H1 (cell line): ENCODE results near the gene DEAF1. TPM values are rescaled to one million over a fixed set of nuclear protein-coding genes. Genes with fewer than 3 reads are reported as not detected.

Experiments used
- CTCF ChIA-PET: fragments of 300-600 bp; sonication (Branson Sonifier 250); formaldehyde crosslinking; loops from one replicate; lab custom pipeline; 2021; ENCODE audit not compliant: partially characterized antibody; lab: Charles Lee
- POLR2A ChIA-PET: fragments of 300-600 bp; sonication (Branson Sonifier 250); formaldehyde crosslinking; loops from one replicate; lab custom pipeline; 2021; ENCODE audit warnings: inconsistent platforms; ENCODE audit not compliant: partially characterized antibody; lab: Charles Lee
- DNase-seq, 2 experiments: peaks; one replicate each; pipeline versions ENCODE4 v3.0.0 to v3.0.0-alpha.2; 2010 to 2022; ENCODE audit warnings: low spot score in 2 of 2, low read depth in 1 of 2, mixed read lengths in 1 of 2
- FAIRE-seq: peaks from 2 replicates; lab custom pipeline; 2011; peaks lifted over from hg19 to GRCh38; lab: Jason Lieb, UNC
- H2AFZ ChIP-seq: 2 replicates; pipeline ENCODE4 v1.8.1; 2012; ENCODE audit warnings: low read length, inconsistent platforms
- H2AK5ac ChIP-seq: 2 replicates; pipeline ENCODE4 v1.6.1; 2013; ENCODE audit warnings: low read depth, low read length
- H2BK120ac ChIP-seq: replicated peaks from 2 replicates; pipeline ENCODE3; 2013; ENCODE audit warnings: low read depth, low read length, inconsistent platforms
- H2BK12ac ChIP-seq: 2 replicates; pipeline ENCODE4 v1.6.1; 2013; ENCODE audit warnings: low read depth, low read length
- H2BK15ac ChIP-seq: 2 replicates; pipeline ENCODE4 v1.6.1; 2013; ENCODE audit warnings: low read length
- H2BK20ac ChIP-seq: 2 replicates; pipeline ENCODE4 v1.6.1; 2013; ENCODE audit warnings: low read length
- H2BK5ac ChIP-seq: 2 replicates; pipeline ENCODE4 v1.6.1; 2013; ENCODE audit warnings: low read depth, low read length
- H3K14ac ChIP-seq: 2 replicates; pipeline ENCODE4 v1.6.1; 2013; ENCODE audit warnings: inconsistent platforms; ENCODE audit not compliant: insufficient read length
- H3K18ac ChIP-seq: 2 replicates; pipeline ENCODE4 v1.6.1; 2013; ENCODE audit warnings: low read length; ENCODE audit errors: extremely low read depth
- H3K23ac ChIP-seq: 2 replicates; pipeline ENCODE4 v1.6.1; 2013; ENCODE audit warnings: inconsistent platforms; ENCODE audit not compliant: insufficient read length
- H3K23me2 ChIP-seq: 2 replicates; pipeline ENCODE4 v1.6.1; 2013; ENCODE audit warnings: low read depth, low read length
- H3K27ac ChIP-seq: 2 replicates; pipeline ENCODE4 v1.6.1; 2011; ENCODE audit warnings: low read depth, low read length, inconsistent platforms
- H3K27me3 ChIP-seq, 4 experiments: replicated peaks in 1 of 4; 1 replicate in 1 of 4; 2 replicates in 3 of 4; pipeline versions ENCODE4 v1.6.1 to v1.8.1; 2011 to 2013; ENCODE audit warnings: low read length in 3 of 4, mild to moderate bottlenecking in 3 of 4, inconsistent platforms in 2 of 4, mixed read lengths in 2 of 4, moderate library complexity in 1 of 4; ENCODE audit not compliant: control insufficient read depth in 3 of 4, insufficient read depth in 3 of 4; ENCODE audit errors: extremely low read depth in 1 of 4
- H3K36me3 ChIP-seq, 4 experiments: 2 replicates each; pipeline versions ENCODE4 v1.6.1 to v1.8.1; 2011 to 2013; ENCODE audit warnings: mild to moderate bottlenecking in 4 of 4, low read length in 3 of 4, moderate library complexity in 2 of 4, control low read depth in 1 of 4, inconsistent platforms in 1 of 4; ENCODE audit not compliant: insufficient read depth in 4 of 4, control insufficient read depth in 2 of 4
- H3K4ac ChIP-seq: replicated peaks from 2 replicates; pipeline ENCODE3; 2013; ENCODE audit warnings: low read length, low read depth, mixed read lengths, inconsistent platforms; ENCODE audit not compliant: insufficient read length
- H3K4me1 ChIP-seq, 4 experiments: replicated peaks in 1 of 4; 1 replicate in 1 of 4; 2 replicates in 3 of 4; pipeline versions ENCODE4 v1.6.1 to v1.8.1; 2011 to 2013; ENCODE audit warnings: low read length in 3 of 4, inconsistent platforms in 2 of 4, mixed read lengths in 1 of 4; ENCODE audit not compliant: insufficient read depth in 4 of 4, control insufficient read depth in 3 of 4
- H3K4me2 ChIP-seq, 2 experiments: 2 replicates each; pipeline versions ENCODE4 v1.6.1 to v1.8.1; 2011 to 2013; ENCODE audit warnings: low read depth in 2 of 2, low read length in 2 of 2, control low read depth in 1 of 2, inconsistent platforms in 1 of 2, mild to moderate bottlenecking in 1 of 2; ENCODE audit not compliant: insufficient read depth in 1 of 2
- H3K4me3 ChIP-seq, 4 experiments: fragments of 200-600, 300-600 bp in 1 of 4; sonication (generic), shearing (Covaris generic), sonication (Bioruptor Twin) in 1 of 4; 2 replicates each; pipeline versions ENCODE4 v1.5.1 to v1.8.1; 2011 to 2016; ENCODE audit warnings: low read length in 4 of 4, low read depth in 3 of 4, control low read depth in 2 of 4, inconsistent platforms in 2 of 4, mild to moderate bottlenecking in 2 of 4, mixed read lengths in 1 of 4, moderate library complexity in 1 of 4; ENCODE audit not compliant: insufficient read depth in 2 of 4; ENCODE audit errors: extremely low read depth in 1 of 4
- H3K56ac ChIP-seq: replicated peaks from 2 replicates; pipeline ENCODE3; 2013; ENCODE audit warnings: low read depth, mild to moderate bottlenecking, mixed read lengths, low read length, inconsistent platforms; ENCODE audit not compliant: insufficient read length
- H3K79me1 ChIP-seq: 2 replicates; pipeline ENCODE4 v1.6.1; 2013; ENCODE audit warnings: low read depth, low read length, control low read depth
- H3K79me2 ChIP-seq, 2 experiments: 2 replicates each; pipeline versions ENCODE4 v1.6.1 to v1.8.1; 2012 to 2013; ENCODE audit warnings: low read length in 2 of 2, mild to moderate bottlenecking in 2 of 2, inconsistent platforms in 1 of 2; ENCODE audit not compliant: insufficient read depth in 2 of 2, control insufficient read depth in 1 of 2
- H3K9ac ChIP-seq, 4 experiments: replicated peaks in 1 of 4; 1 replicate in 1 of 4; 2 replicates in 3 of 4; pipeline versions ENCODE4 v1.6.1 to v1.8.1; 2011 to 2013; ENCODE audit warnings: low read depth in 3 of 4, low read length in 3 of 4, control low read depth in 2 of 4, mild to moderate bottlenecking in 2 of 4, moderate library complexity in 2 of 4, inconsistent platforms in 1 of 4; ENCODE audit errors: extremely low read depth in 1 of 4
- H3K9me3 ChIP-seq, 2 experiments: 2 replicates each; pipeline versions ENCODE4 v1.6.1 to v1.8.1; 2012 to 2013; ENCODE audit warnings: mild to moderate bottlenecking in 2 of 2, moderate library complexity in 2 of 2, control low read depth in 1 of 2, inconsistent platforms in 1 of 2, low read depth in 1 of 2, low read length in 1 of 2, mixed read lengths in 1 of 2; ENCODE audit not compliant: insufficient read depth in 2 of 2
- H4K20me1 ChIP-seq, 2 experiments: replicated peaks in 1 of 2; 2 replicates each; pipeline versions ENCODE3 to v1.8.1; 2011 to 2013; ENCODE audit warnings: inconsistent platforms in 2 of 2, low read length in 2 of 2, mild to moderate bottlenecking in 1 of 2; ENCODE audit not compliant: insufficient read depth in 2 of 2, control insufficient read depth in 1 of 2
- H4K5ac ChIP-seq: 2 replicates; pipeline ENCODE4 v1.6.1; 2013; ENCODE audit warnings: low read length, low read depth, mixed read lengths, inconsistent platforms; ENCODE audit not compliant: insufficient read length
- H4K8ac ChIP-seq: 2 replicates; pipeline ENCODE4 v1.8.0; 2013; ENCODE audit warnings: mild to moderate bottlenecking, moderate library complexity, low read length, inconsistent platforms; ENCODE audit not compliant: insufficient read depth; ENCODE audit errors: extremely low read depth
- H4K91ac ChIP-seq: replicated peaks from 2 replicates; pipeline ENCODE3; 2013; ENCODE audit warnings: low read length, mixed read lengths, inconsistent platforms; ENCODE audit not compliant: insufficient read length
- ASH2L ChIP-seq: fragments of 200-600, 300-600 bp; sonication (generic); IDR thresholded peaks from one replicate; pipeline ENCODE4 v1.7.1; 2017; ENCODE audit warnings: low read length
- ATF2 ChIP-seq: IDR thresholded peaks from 2 replicates; pipeline ENCODE4 v1.6.1; 2012; ENCODE audit warnings: low read length, inconsistent platforms
- MAX ChIP-seq: IDR thresholded peaks from 2 replicates; pipeline ENCODE4 v1.6.1; 2012; ENCODE audit warnings: inconsistent platforms
- POLR2AphosphoS5 ChIP-seq: IDR thresholded peaks from 2 replicates; pipeline ENCODE4 v1.6.1; 2011; ENCODE audit warnings: low read depth, low read length
- RNF2 ChIP-seq: fragments of 200-900, 300-1000 bp; sonication (generic); IDR thresholded peaks from 2 replicates; pipeline ENCODE4 v1.7.1; 2016; ENCODE audit warnings: borderline replicate concordance, low read depth, mild to moderate bottlenecking, antibody characterized with exemption, low read length; ENCODE audit not compliant: poor library complexity, severe bottlenecking; ENCODE audit errors: missing control alignments
- SIX5 ChIP-seq: IDR thresholded peaks from 2 replicates; pipeline ENCODE4 v1.6.1; 2011; ENCODE audit warnings: mild to moderate bottlenecking, low read depth, low read length
- TAF1 ChIP-seq: IDR thresholded peaks from 2 replicates; pipeline ENCODE4 v1.6.1; 2011; ENCODE audit warnings: mild to moderate bottlenecking, low read depth, low read length
- TBP ChIP-seq: IDR thresholded peaks from 2 replicates; pipeline ENCODE4 v1.6.1; 2011; ENCODE audit warnings: low read depth, low read length, improper control_type of control experiment
- TEAD4 ChIP-seq: IDR thresholded peaks from 2 replicates; pipeline ENCODE4 v1.6.1; 2012; ENCODE audit warnings: low read depth, low read length, inconsistent platforms, mixed read lengths
- WGBS, 2 experiments: shearing (Covaris generic) in 1 of 2; methylation state at CpG; one replicate each; pipeline versions ENCODE4 v1.1.6 to v1.1.7; 2013 to 2015; ENCODE audit warnings: low lambda C conversion rate in 2 of 2, mixed read lengths in 2 of 2, inconsistent platforms in 1 of 2, low coverage in 1 of 2, missing lambda C conversion rate in 1 of 2; ENCODE audit not compliant: insufficient replicate concordance in 2 of 2, insufficient coverage in 1 of 2, insufficient read length in 1 of 2; ENCODE audit errors: extremely low coverage in 1 of 2, missing lambda C conversion rate in 1 of 2; 5-methylcytosine and 5-hydroxymethylcytosine counted together
- polyA plus RNA-seq, 7 experiments: library from polyadenylated mRNA; depleted of rRNA in 3 of 7; stranded (reverse) in 5 of 7; unstranded in 2 of 7; fragments of >200 nt in 5 of 7; fragments of 200-250 nt in 2 of 7; gene quantifications; 1 replicate in 5 of 7; 2 replicates in 1 of 7; 4 replicates in 1 of 7; pipeline versions ENCODE4 v1.2.1 to v1.2.3, GENCODE V29; 2011 to 2013; ENCODE audit warnings: missing spikeins in 2 of 7, mixed read lengths in 2 of 7
- total RNA-seq: library from RNA; stranded (reverse); fragmentation: NEBNext Ultra II Directional; extraction: Animal tissue kit (Norgen Biotek cat#: 25700); gene quantifications from 2 replicates; pipeline ENCODE4 v1.2.1, GENCODE V29; 2021

DEAF1 gene
- total and polyA plus RNA-seq, 2 of the 8 experiments (the other 6 are each of a cell fraction or from before 2014, with no cell fraction given), result 47.3 to 58.4 TPM

GRCh38 chr11:638631-639331, 56.2 kb downstream of the DEAF1 start:
- H4K20me1 ChIP-seq, result peaks cover 0 to 5% of the 10 kb centered on the region in 2 experiments
- H3K9me3 ChIP-seq, result no peaks in the 10 kb centered on the region; a peak in 1 of 4 replicates
- peak overlapping the region; percentile 95 for H4K91ac ChIP-seq
- H3K79me1 ChIP-seq, result no peaks in the 10 kb centered on the region
- peaks cover 0 to 2% (median 0%) of the 10 kb centered on the region in 4 experiments; a peak in 1 of 8 replicates for H3K36me3 ChIP-seq
- H3K14ac ChIP-seq, result no peak overlapping the region
- peak; percentile 60 for FAIRE-seq
- ChIA-PET CTCF (interaction anchor here (0.6 to 2.0 kb wide), 6 partner anchors 21 to 131 kb away, joined by 3 to 10 read pairs (median 3); no protein-coding TSS in a partner anchor), POLR2A (interaction anchor here (0.6 to 3.6 kb wide), 30 partner anchors 10 to 437 kb away, joined by 3 to 20 read pairs (median 4); partner anchors contain the start of genes IRF7, SCT and TALDO1)
- H2BK15ac ChIP-seq, result no peak overlapping the region; the same call in 1 of the 2 replicates
- H3K4me3 ChIP-seq, result peak overlapping the region; percentile 34 to 60 (median 48)
- no peak overlapping the region; the same call in 1 of the 2 replicates for H2BK20ac ChIP-seq
- H3K23me2 ChIP-seq, result peaks cover 21% of the 10 kb centered on the region; the same call in 1 of the 2 replicates
- H3K9ac ChIP-seq, result peak overlapping the region in 3 of 4 experiments; percentile 45 to 56 (median 50); a peak in 6 of 7 replicates
- peak overlapping the region; percentile 64 for H2BK120ac ChIP-seq
- no peaks in the 10 kb centered on the region for H3K79me2 ChIP-seq
- H3K4me2 ChIP-seq, result peak overlapping the region; percentile 81 to 91
- peak overlapping the region; percentile 78 for H3K27ac ChIP-seq
- peak in 1 of 2 experiments; percentile 63 for DNase-seq
- H3K27me3 ChIP-seq, result peaks cover 21 to 49% (median 43%) of the 10 kb centered on the region in 4 experiments
- peak overlapping the region; percentile 9 for H4K5ac ChIP-seq
- H2AFZ ChIP-seq, result no peak overlapping the region
- no peak overlapping the region for H2BK5ac ChIP-seq
- H2BK12ac ChIP-seq, result peak overlapping the region; percentile 96
- peak overlapping the region; percentile 87 for H3K18ac ChIP-seq
- H3K56ac ChIP-seq, result no peak overlapping the region
- WGBS, 2 experiments, result 5% methylated on average over 28 of the region's 28 CpGs; no CpG with 5 or more reads in 1 of the 2 experiments
- no peak overlapping the region for H3K4ac ChIP-seq
- peak overlapping the region; percentile 93; the same call in 1 of the 2 replicates for H4K8ac ChIP-seq
- H2AK5ac ChIP-seq, result no peak overlapping the region; the same call in 1 of the 2 replicates
- peaks cover 0 to 30% (median 20%) of the 10 kb centered on the region in 4 experiments; a peak in 6 of 7 replicates for H3K4me1 ChIP-seq
- H3K23ac ChIP-seq, result no peak overlapping the region
- peak; percentile 76; the same call in 1 of the 2 replicates for TF ChIP-seq TEAD4
- TF ChIP-seq TBP, result 0 out of 2 replicates have a peak, but pooled peaks have one; percentile 12
- TF ChIP-seq ASH2L, result peak; percentile 44
- peak; percentile 59 for TF ChIP-seq POLR2AphosphoS5
- TF ChIP-seq TAF1, result peak; percentile 69
- TF ChIP-seq ATF2, result 0 out of 2 replicates have a peak, but pooled peaks have one; percentile 13
- TF ChIP-seq SIX5, result no peak
- no peak for TF ChIP-seq MAX
- TF ChIP-seq RNF2, result no peak
